ELF-1 (cell line): Measurements from ENCODE around the gene MAK.
"Not testable (repeated sequence)": the region's sequence is repeated elsewhere in the genome, so short reads cannot be mapped to it uniquely, and the experiment has no call there.

ENCODE experiments used
- DNase-seq: peaks from one replicate; pipeline ENCODE4 v3.0.0-alpha.2; 2016; ENCODE audit warnings: low read depth, low spot score

MAK gene

GRCh38 chr6:10779076-10779475 is 59.3 kb downstream of the MAK start:
- DNase-seq, result no peak

GRCh38 chr6:10778230-10778629 is 60.1 kb downstream of the MAK start:
- no peak for DNase-seq

- DNase-seq, result no peak
Observed at GRCh38 chr6:10771371-10771894, 66.9 kb downstream of the MAK start.

- DNase-seq, result no peak
Observed at GRCh38 chr6:10769419-10769818, 68.9 kb downstream of the MAK start.

GRCh38 chr6:10763006-10763405 is 75.3 kb downstream of the MAK start:
- DNase-seq, result no peak

- DNase-seq, result no peak
Observed at GRCh38 chr6:10759884-10760329, 78.4 kb downstream of the MAK start.

- peak; percentile 35 for DNase-seq
Observed at GRCh38 chr6:10759312-10759839, 79.0 kb downstream of the MAK start.

GRCh38 chr6:10756085-10756484 is 82.3 kb downstream of the MAK start:
- DNase-seq, result no peak

- not testable (repeated sequence) for DNase-seq
Observed at GRCh38 chr6:10751757-10752156, 86.6 kb downstream of the MAK start.

- DNase-seq, result not testable (repeated sequence)
Observed at GRCh38 chr6:10750568-10750967, 87.8 kb downstream of the MAK start.

GRCh38 chr6:10749734-10750133 is 88.6 kb downstream of the MAK start:
- DNase-seq, result peak; percentile 31

GRCh38 chr6:10747251-10747972 is 90.9 kb downstream of the MAK start, which contains the start of gene TMEM14B:
TSS of gene TMEM14B (plus strand) at chr6:10747805. CDS start at chr6:10749246, 1,441 bp downstream.
- DNase-seq, result peak; percentile 99

- no peak for DNase-seq
Observed at GRCh38 chr6:10746915-10747250, 91.5 kb downstream of the MAK start.

GRCh38 chr6:10745116-10745515 is 93.2 kb downstream of the MAK start:
- DNase-seq, result peak; percentile 2

GRCh38 chr6:10743515-10743914 is 94.8 kb downstream of the MAK start:
- DNase-seq, result no peak

GRCh38 chr6:10742251-10742650 is 96.1 kb downstream of the MAK start:
- no peak for DNase-seq

- not testable (repeated sequence) for DNase-seq
Observed at GRCh38 chr6:10741643-10742042, 96.7 kb downstream of the MAK start.

- DNase-seq, result no peak
Observed at GRCh38 chr6:10740061-10740460, 98.3 kb downstream of the MAK start.

- no peak for DNase-seq
Observed at GRCh38 chr6:10736731-10737130, 101.6 kb downstream of the MAK start.

GRCh38 chr6:10733863-10734262 is 104.5 kb downstream of the MAK start:
- DNase-seq, result no peak

GRCh38 chr6:10733151-10733715 is 105.1 kb downstream of the MAK start:
- peak; percentile 37 for DNase-seq

- DNase-seq, result no peak
Observed at GRCh38 chr6:10730254-10730653, 108.1 kb downstream of the MAK start.

- no peak for DNase-seq
Observed at GRCh38 chr6:10725716-10726115, 112.6 kb downstream of the MAK start.
